ENCODE data around the gene PHF21A.

Gene PHF21A

DNA sequence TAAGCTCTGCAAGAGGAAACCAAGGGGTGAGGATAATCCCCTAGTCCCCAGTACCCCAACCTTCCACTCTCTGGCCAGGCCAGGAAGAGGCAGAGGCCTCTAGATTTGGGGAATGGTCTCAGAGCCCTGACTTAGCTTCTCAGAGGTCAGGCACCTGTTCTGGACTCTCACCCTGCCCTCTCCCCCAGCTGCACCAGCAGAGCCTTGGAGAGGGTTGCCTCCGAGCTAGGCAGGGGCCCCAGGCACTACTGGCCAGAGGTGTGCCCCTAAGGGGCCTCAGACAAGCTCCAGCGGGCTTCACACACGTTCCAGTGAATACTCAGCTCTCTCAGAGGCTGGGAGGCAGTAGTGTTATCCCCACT is 222.2 kb downstream of the PHF21A start:
- no peak for DNase-seq (ENCODE audit: low read depth)
- peak overlapping the region; percentile 62 for H3K4me3 ChIP-seq (ENCODE audit: low read depth, low read length)

DNA sequence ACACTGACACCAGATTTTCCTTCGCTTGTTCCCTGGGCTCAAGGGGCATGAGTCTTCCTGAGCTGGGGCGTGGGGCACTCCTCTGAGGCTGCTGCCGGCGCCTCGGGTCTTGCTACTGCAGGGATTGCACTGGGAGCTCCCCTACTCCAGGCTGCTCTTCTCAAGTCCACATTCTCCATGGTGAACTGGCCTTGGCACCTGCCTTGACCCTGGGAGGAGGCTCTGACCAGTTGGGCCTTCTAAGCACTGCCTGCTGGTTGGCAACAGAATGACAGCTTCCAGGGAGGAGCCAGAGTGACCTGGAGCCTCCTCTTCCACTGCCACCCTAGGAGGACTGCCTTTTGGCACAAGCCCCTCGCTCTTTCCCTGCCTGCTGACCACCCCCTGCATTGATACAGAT is 223.7 kb downstream of the PHF21A start:
- no peak for DNase-seq (ENCODE audit: low read depth)
- no peak overlapping the region for H3K4me3 ChIP-seq (ENCODE audit: low read depth, low read length)

DNA sequence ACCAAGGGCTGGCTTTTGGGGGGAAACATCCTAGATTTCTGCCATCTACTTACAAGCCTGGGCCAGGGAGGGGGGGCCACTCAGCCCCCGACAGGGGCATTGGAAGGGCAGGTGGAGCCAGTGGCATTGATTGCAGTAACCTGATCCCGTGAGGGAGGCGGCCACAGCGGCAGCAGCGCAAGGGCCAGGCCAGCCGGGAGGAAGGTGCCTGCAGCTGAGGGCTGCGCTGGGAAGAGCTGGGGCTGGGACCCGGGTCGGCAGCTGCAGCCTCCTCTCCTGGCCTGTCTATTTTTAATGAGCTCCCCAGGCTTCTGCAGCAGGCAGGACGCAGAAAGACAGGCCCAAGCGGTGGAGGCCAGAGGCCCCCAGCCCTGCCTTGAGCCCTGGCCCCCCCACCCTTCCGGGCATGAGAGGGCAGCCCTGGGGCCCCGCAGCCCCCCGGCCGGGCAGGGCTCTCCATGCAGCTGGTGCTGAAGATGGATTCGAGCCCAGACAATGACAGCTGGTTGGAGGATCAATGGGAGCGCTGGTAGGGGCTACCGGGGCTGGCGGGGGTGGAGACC is 224.8 kb downstream of the PHF21A start:
- no peak overlapping the region for H3K4me3 ChIP-seq (ENCODE audit: low read depth, low read length)
- no peak for DNase-seq (ENCODE audit: low read depth)

DNA sequence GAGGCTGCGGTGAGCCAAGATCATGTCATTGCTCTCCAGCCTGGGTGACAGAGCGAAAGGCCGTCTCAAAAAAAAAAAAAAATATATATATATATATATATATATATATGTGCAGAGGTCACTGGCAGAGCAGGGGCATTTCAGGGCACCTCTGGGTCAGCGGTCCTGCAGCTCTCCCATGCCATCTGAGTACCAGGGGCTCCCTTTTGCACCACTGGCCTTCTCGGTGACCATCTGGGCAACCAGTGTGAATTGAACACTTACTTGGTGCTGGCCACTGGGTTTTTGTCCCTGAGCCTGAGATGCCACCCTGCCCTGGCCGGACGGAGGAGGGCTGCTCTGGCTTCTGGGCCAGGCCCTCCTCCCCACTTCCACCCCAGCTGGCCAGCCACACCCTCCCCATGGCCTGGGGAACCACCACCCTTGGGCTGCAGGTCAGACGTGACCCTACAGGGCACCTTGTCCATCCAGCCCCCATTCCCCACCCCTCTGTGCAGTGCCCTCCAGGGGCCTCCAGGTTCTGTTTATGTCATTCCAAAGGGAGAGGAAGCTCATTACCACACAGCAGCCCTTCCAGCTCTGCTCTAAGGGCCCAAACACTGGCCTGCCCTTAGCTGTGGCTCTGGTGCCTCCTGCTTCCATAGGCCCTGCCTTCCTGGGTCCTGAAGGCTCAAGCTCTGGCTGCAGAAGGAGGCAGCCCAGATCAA is 225.5 kb downstream of the PHF21A start:
- no peak for DNase-seq (ENCODE audit: low read depth)
- no peak overlapping the region for H3K4me3 ChIP-seq (ENCODE audit: low read depth, low read length)

DNA sequence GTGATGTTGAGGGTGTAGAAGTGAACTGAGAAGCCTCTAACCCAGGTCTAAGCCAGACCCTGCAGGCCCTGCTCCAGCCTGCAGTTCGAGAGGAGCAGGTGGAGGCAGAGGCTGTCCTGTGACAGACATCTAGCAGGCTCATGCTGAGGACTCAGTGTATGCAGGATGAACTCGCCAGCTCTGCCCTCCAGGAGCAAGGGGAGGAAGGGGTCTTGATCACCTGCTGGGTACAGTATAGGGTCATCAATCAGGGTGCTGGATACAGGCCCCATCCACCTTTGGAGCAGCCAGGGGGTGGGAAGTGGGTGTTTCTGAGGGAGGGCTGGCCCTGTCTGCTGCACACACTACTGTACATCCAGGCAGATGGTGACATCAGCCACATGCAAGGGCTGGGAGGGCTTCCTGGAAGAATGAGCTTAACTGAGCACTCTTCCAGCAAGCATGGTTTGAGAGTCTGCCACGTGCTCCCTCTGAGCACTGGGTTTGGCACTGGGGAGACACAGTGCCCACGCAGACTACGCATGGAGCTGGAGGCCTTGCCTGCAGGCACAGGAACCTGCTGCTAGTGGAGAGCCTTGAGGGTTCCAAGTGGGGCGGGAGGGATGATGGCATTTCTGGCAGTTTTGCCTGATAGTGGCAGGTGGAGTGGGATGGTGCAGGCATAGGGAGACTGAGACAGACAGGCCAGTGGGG is 226.6 kb downstream of the PHF21A start:
- no peak overlapping the region for H3K4me3 ChIP-seq (ENCODE audit: low read depth, low read length)
- DNase-seq (ENCODE audit: low read depth), result no peak

DNA sequence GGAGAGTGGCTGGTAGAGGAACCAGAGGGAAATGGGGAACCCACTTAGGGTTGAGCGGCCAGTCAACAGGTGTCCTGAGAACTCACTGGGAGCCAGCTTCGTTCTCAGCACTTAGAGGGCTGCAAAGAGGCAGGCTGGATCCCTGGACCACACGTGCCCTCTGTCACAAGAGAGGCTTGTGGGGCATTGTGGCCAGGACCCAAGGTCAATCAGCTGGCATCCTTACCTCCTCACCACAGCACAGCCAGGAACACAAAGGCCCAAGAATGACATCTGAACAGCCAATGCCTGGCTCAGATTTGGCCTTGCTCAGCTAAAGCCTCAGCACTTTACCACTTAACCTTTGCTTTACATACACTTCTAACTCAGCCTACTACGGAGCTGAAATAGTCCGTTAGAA is 228.4 kb downstream of the PHF21A start:
- no peak for DNase-seq (ENCODE audit: low read depth)
- no peak overlapping the region for H3K4me3 ChIP-seq (ENCODE audit: low read depth, low read length)

DNA sequence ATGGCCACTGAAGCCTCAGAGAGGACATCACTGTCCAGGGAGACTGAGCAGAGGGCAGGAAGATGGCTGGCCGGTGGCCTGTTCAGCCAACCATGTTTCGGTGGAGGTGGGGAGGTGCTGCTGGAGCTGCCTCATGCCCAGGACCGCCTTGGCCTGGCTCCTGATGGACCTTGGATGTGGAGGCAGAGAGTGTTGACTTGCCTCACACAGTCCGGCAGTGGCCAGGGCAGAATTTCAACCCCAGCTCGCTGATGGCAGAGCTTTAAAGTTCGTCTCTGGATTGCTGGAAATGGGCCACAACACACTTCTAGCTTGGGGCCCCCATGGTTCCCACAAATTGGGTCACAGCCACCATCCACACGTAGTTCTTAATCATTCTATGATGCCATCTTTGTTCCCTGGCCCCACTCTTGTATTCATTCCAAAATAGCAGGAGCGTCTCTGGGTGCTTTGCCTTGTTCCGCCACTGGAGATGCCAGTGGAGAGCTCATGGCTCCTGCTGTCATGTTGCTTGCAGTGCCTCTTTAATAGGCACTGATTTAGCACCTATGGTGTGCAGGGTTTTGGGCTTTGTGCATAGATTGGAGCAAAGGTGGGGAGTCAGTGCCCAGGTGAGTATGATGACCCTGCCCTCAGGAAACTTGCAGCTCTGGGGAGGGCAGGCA is 230.2 kb downstream of the PHF21A start:
- DNase-seq (ENCODE audit: low read depth), result no peak
- no peak overlapping the region for H3K4me3 ChIP-seq (ENCODE audit: low read depth, low read length)

DNA sequence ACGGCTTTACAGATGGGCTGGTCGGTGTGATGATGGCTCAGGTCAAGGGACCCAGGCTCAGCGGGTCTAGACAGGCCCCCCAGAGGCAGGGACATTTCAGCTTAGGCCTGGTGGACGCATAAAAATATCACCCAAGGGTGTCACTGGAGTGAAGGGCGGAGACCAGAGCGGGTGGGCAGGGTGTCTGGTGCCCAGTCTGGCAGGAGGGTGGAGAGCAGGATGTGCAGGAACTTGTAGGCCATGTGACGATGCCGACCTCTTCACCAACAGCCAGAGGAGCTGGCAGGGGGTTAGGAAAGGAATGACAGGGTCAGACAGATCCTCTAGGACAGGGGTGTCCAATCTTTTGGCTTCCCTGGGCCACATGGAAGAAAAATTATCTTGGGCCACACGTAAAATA is 231.3 kb downstream of the PHF21A start:
- H3K4me3 ChIP-seq (ENCODE audit: low read depth, low read length), result no peak overlapping the region
- no peak for DNase-seq (ENCODE audit: low read depth)

DNA sequence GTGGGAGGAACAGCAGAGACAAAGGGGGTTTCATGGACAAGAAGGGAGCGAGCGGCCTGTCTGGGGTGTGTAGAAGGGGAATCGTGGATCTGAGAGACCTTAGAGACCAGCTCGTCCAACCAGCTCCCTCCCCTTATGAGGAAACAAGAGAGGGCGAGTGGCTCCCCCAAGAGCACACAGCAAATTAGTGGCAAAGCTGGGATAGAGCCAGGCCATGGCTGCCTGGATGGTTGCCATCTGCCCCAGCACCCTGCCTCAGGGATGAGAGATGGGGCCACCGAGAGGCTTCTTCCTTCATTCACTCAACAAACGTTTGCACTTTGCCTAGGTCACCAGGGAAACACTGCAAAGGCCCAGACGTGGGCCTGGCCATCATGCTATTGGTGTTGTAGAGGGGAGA is 231.7 kb downstream of the PHF21A start:
- H3K4me3 ChIP-seq (ENCODE audit: low read depth, low read length), result no peak overlapping the region
- no peak for DNase-seq (ENCODE audit: low read depth)

DNA sequence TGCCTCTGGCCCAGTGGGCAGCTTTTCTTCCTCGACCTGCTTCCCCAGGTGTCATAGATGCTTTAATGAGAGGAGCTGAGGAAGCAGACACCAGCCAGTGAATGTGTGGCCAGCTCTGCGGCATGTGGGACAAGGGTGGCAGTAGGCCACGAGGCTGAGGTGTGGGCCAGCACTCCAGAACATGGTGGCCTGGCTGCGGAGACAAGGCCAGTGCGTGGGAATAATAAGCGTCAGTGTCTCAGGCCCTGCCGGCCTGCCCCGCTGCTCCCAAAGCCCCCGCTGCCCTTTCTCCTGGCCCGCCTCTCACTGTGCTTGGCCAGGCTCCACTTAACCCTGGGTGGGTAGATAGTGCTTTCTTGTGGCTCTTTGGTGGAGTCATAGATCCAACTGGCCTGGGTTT is 233.7 kb downstream of the PHF21A start:
- no peak for DNase-seq (ENCODE audit: low read depth)
- H3K4me3 ChIP-seq (ENCODE audit: low read depth, low read length), result no peak overlapping the region

DNA sequence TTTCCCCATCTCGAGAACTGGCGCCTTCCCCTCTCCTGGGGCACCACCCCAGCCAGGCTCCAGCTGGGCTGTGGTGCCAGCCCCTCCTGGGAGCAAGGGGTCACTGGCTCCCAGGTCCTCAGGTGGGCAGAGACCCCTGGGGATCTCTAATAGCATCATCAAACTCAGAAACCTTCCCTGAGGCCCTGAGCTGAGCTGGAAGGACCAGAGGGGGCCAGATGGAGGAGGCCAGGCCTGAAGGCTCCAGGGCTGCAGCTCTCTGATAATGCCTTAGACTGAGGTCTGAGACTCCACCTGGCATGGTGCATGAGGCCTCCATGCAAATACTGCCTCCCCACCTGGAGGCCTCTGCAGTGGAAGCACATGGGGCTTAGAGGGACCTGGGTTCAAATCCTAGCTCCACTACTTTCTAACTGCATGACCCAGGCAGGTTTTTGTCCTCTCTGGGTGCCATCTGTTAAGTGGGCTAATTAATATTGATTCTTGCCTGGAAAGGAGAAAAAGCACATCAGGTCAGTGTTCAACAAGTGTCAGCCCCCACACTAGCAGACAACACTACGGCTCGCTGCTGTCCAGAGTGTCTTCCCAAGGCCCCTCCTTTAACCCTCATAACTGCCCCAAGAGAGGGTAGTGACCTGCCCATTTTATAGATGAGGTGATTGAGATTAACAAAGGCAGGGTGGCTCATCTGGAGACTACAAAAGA is 234.3 kb downstream of the PHF21A start:
- DNase-seq (ENCODE audit: low read depth), result no peak
- H3K4me3 ChIP-seq (ENCODE audit: low read depth, low read length), result no peak overlapping the region

DNA sequence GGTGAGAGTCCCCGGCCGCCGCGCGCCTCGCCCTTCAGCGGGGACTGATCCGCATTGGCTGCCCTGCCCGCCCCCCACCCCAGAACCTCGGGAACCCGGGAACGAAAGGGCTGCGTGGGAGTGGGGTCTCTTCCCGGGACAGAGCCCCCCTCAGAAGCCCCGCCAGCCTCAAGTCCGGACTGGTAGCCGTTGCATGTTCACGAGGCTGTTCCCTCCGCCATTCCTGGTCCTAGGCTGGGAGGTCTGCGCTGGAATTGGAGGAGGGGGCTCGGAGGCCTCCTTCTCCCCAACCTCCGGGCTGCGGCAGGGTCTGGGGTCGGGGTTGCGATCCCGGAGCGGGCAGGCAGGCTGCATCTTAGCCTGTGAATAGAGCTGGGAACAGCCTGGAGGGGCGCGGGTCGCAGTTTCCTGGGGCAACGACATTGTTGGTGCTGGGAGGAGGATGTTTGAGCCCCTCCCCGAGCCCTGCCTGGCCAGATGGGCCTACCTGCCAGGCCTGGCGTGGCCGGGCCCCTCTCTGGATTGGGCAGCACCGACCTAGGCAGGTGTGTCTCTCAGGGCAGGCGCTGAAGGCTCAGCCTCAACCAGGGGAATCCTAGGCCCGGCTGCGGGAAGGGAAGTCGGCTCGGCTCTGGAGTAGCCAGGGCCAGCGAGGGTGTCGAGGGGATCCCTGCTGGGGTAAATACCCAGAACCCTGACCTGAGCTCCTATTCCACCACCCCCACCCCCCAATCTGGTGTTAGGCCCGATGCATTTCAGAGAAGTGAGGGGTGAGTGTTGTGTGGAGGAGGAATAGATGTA is 235.1 kb downstream of the PHF21A start:
- peak overlapping the region; percentile 46 for H3K4me3 ChIP-seq (ENCODE audit: low read depth, low read length)

DNA sequence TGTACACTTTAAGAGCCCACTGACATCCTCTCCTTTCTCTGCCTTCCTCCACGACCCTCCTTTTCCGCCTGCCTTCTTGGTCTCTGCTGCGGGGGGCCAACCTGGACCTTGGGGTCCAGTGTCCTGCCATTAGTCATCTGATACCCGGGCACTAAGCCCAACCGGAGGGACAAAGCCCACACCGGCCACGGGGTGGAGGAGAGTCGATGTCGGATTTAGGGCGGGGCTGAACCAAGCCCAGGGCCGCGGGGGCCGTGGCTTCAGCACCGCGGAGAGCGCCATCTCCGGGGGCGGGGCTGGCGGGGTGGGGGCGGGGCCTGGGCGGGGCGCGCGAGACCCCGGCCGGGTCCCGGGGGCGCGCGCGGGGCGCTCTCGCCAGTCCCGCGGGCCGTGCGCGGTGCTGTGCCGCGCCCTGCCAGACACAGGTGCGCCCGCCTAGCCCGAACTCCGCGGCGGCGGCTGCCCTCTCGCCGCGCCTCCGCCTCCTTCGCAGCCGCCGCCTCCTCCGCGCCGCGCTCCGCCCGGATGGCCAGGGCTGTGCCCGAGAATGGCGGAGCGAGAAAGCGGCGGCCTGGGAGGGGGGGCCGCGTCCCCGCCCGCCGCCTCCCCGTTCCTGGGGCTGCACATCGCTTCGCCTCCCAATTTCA is 235.9 kb downstream of the PHF21A start, which contains the start of gene MAPK8IP1:
MAPK8IP1 (plus strand) TSS at position 378 of the 647 bp plus-strand sequence; CDS start at position 548, 170 bp downstream.
- DNase-seq (ENCODE audit: low read depth), result no peak
- H3K4me3 ChIP-seq (ENCODE audit: low read depth, low read length), result peak within 1 kb of the TSS; percentile 46

More for the DNA sequence above, 235.1 kb downstream of the PHF21A start:
- no peak for DNase-seq (ENCODE audit: low read depth)

DNA sequence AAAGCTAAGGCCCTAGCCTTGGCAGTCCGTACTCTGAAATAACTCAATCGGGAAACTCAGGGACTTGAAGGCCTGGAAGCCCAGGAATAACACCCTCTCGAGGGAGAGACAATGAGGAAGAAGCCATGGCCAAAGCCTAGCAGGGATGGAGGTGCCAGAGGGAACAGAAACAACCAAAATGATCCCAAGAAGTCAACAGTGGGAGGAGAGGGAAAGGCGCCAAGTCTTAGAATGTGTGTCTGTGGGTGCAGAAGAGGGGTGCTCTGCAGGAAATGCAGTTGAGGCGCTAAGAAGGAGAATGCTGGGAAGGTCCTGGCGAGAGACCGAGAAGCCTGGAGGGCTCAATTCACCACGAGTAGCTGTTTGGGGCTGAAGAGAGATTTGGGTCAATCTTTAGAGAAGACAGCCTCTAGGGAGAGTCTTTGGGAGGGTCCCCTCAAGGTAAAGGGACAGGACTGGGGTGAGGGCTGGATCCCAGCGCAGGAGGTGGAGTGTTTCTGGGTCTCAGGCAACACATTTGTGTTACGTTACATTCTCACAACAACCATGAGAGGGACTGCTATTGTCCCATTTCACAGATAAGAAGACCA is 236.6 kb downstream of the PHF21A start:
- DNase-seq (ENCODE audit: low read depth), result no peak
- no peak overlapping the region for H3K4me3 ChIP-seq (ENCODE audit: low read depth, low read length)
